H1 (cell line): ENCODE results near the gene SLC2A1. TPM values are rescaled to one million over a fixed set of nuclear protein-coding genes. Genes with fewer than 3 reads are reported as not detected.

ENCODE experiments used
- CTCF ChIA-PET: fragments of 300-600 bp; sonication (Branson Sonifier 250); formaldehyde crosslinking; loops from one replicate; lab custom pipeline; 2021; ENCODE audit not compliant: partially characterized antibody; lab: Charles Lee
- POLR2A ChIA-PET: fragments of 300-600 bp; sonication (Branson Sonifier 250); formaldehyde crosslinking; loops from one replicate; lab custom pipeline; 2021; ENCODE audit warnings: inconsistent platforms; ENCODE audit not compliant: partially characterized antibody; lab: Charles Lee
- DNase-seq, 2 experiments: peaks; one replicate each; pipeline versions ENCODE4 v3.0.0 to v3.0.0-alpha.2; 2010 to 2022; ENCODE audit warnings: low spot score in 2 of 2, low read depth in 1 of 2, mixed read lengths in 1 of 2
- FAIRE-seq: peaks from 2 replicates; lab custom pipeline; 2011; peaks lifted over from hg19 to GRCh38; lab: Jason Lieb, UNC
- H2AFZ ChIP-seq: 2 replicates; pipeline ENCODE4 v1.8.1; 2012; ENCODE audit warnings: low read length, inconsistent platforms
- H2AK5ac ChIP-seq: 2 replicates; pipeline ENCODE4 v1.6.1; 2013; ENCODE audit warnings: low read depth, low read length
- H2BK120ac ChIP-seq: replicated peaks from 2 replicates; pipeline ENCODE3; 2013; ENCODE audit warnings: low read depth, low read length, inconsistent platforms
- H2BK12ac ChIP-seq: 2 replicates; pipeline ENCODE4 v1.6.1; 2013; ENCODE audit warnings: low read depth, low read length
- H2BK15ac ChIP-seq: 2 replicates; pipeline ENCODE4 v1.6.1; 2013; ENCODE audit warnings: low read length
- H2BK20ac ChIP-seq: 2 replicates; pipeline ENCODE4 v1.6.1; 2013; ENCODE audit warnings: low read length
- H2BK5ac ChIP-seq: 2 replicates; pipeline ENCODE4 v1.6.1; 2013; ENCODE audit warnings: low read depth, low read length
- H3K14ac ChIP-seq: 2 replicates; pipeline ENCODE4 v1.6.1; 2013; ENCODE audit warnings: inconsistent platforms; ENCODE audit not compliant: insufficient read length
- H3K18ac ChIP-seq: 2 replicates; pipeline ENCODE4 v1.6.1; 2013; ENCODE audit warnings: low read length; ENCODE audit errors: extremely low read depth
- H3K23ac ChIP-seq: 2 replicates; pipeline ENCODE4 v1.6.1; 2013; ENCODE audit warnings: inconsistent platforms; ENCODE audit not compliant: insufficient read length
- H3K23me2 ChIP-seq: 2 replicates; pipeline ENCODE4 v1.6.1; 2013; ENCODE audit warnings: low read depth, low read length
- H3K27ac ChIP-seq: 2 replicates; pipeline ENCODE4 v1.6.1; 2011; ENCODE audit warnings: low read depth, low read length, inconsistent platforms
- H3K27me3 ChIP-seq, 4 experiments: replicated peaks in 1 of 4; 1 replicate in 1 of 4; 2 replicates in 3 of 4; pipeline versions ENCODE4 v1.6.1 to v1.8.1; 2011 to 2013; ENCODE audit warnings: low read length in 3 of 4, mild to moderate bottlenecking in 3 of 4, inconsistent platforms in 2 of 4, mixed read lengths in 2 of 4, moderate library complexity in 1 of 4; ENCODE audit not compliant: control insufficient read depth in 3 of 4, insufficient read depth in 3 of 4; ENCODE audit errors: extremely low read depth in 1 of 4
- H3K36me3 ChIP-seq, 4 experiments: 2 replicates each; pipeline versions ENCODE4 v1.6.1 to v1.8.1; 2011 to 2013; ENCODE audit warnings: mild to moderate bottlenecking in 4 of 4, low read length in 3 of 4, moderate library complexity in 2 of 4, control low read depth in 1 of 4, inconsistent platforms in 1 of 4; ENCODE audit not compliant: insufficient read depth in 4 of 4, control insufficient read depth in 2 of 4
- H3K4ac ChIP-seq: replicated peaks from 2 replicates; pipeline ENCODE3; 2013; ENCODE audit warnings: low read length, low read depth, mixed read lengths, inconsistent platforms; ENCODE audit not compliant: insufficient read length
- H3K4me1 ChIP-seq, 4 experiments: replicated peaks in 1 of 4; 1 replicate in 1 of 4; 2 replicates in 3 of 4; pipeline versions ENCODE4 v1.6.1 to v1.8.1; 2011 to 2013; ENCODE audit warnings: low read length in 3 of 4, inconsistent platforms in 2 of 4, mixed read lengths in 1 of 4; ENCODE audit not compliant: insufficient read depth in 4 of 4, control insufficient read depth in 3 of 4
- H3K4me2 ChIP-seq, 2 experiments: 2 replicates each; pipeline versions ENCODE4 v1.6.1 to v1.8.1; 2011 to 2013; ENCODE audit warnings: low read depth in 2 of 2, low read length in 2 of 2, control low read depth in 1 of 2, inconsistent platforms in 1 of 2, mild to moderate bottlenecking in 1 of 2; ENCODE audit not compliant: insufficient read depth in 1 of 2
- H3K4me3 ChIP-seq, 4 experiments: fragments of 200-600, 300-600 bp in 1 of 4; sonication (generic), shearing (Covaris generic), sonication (Bioruptor Twin) in 1 of 4; 2 replicates each; pipeline versions ENCODE4 v1.5.1 to v1.8.1; 2011 to 2016; ENCODE audit warnings: low read length in 4 of 4, low read depth in 3 of 4, control low read depth in 2 of 4, inconsistent platforms in 2 of 4, mild to moderate bottlenecking in 2 of 4, mixed read lengths in 1 of 4, moderate library complexity in 1 of 4; ENCODE audit not compliant: insufficient read depth in 2 of 4; ENCODE audit errors: extremely low read depth in 1 of 4
- H3K56ac ChIP-seq: replicated peaks from 2 replicates; pipeline ENCODE3; 2013; ENCODE audit warnings: low read depth, mild to moderate bottlenecking, mixed read lengths, low read length, inconsistent platforms; ENCODE audit not compliant: insufficient read length
- H3K79me1 ChIP-seq: 2 replicates; pipeline ENCODE4 v1.6.1; 2013; ENCODE audit warnings: low read depth, low read length, control low read depth
- H3K79me2 ChIP-seq, 2 experiments: 2 replicates each; pipeline versions ENCODE4 v1.6.1 to v1.8.1; 2012 to 2013; ENCODE audit warnings: low read length in 2 of 2, mild to moderate bottlenecking in 2 of 2, inconsistent platforms in 1 of 2; ENCODE audit not compliant: insufficient read depth in 2 of 2, control insufficient read depth in 1 of 2
- H3K9ac ChIP-seq, 4 experiments: replicated peaks in 1 of 4; 1 replicate in 1 of 4; 2 replicates in 3 of 4; pipeline versions ENCODE4 v1.6.1 to v1.8.1; 2011 to 2013; ENCODE audit warnings: low read depth in 3 of 4, low read length in 3 of 4, control low read depth in 2 of 4, mild to moderate bottlenecking in 2 of 4, moderate library complexity in 2 of 4, inconsistent platforms in 1 of 4; ENCODE audit errors: extremely low read depth in 1 of 4
- H3K9me3 ChIP-seq, 2 experiments: 2 replicates each; pipeline versions ENCODE4 v1.6.1 to v1.8.1; 2012 to 2013; ENCODE audit warnings: mild to moderate bottlenecking in 2 of 2, moderate library complexity in 2 of 2, control low read depth in 1 of 2, inconsistent platforms in 1 of 2, low read depth in 1 of 2, low read length in 1 of 2, mixed read lengths in 1 of 2; ENCODE audit not compliant: insufficient read depth in 2 of 2
- H4K20me1 ChIP-seq, 2 experiments: replicated peaks in 1 of 2; 2 replicates each; pipeline versions ENCODE3 to v1.8.1; 2011 to 2013; ENCODE audit warnings: inconsistent platforms in 2 of 2, low read length in 2 of 2, mild to moderate bottlenecking in 1 of 2; ENCODE audit not compliant: insufficient read depth in 2 of 2, control insufficient read depth in 1 of 2
- H4K5ac ChIP-seq: 2 replicates; pipeline ENCODE4 v1.6.1; 2013; ENCODE audit warnings: low read length, low read depth, mixed read lengths, inconsistent platforms; ENCODE audit not compliant: insufficient read length
- H4K8ac ChIP-seq: 2 replicates; pipeline ENCODE4 v1.8.0; 2013; ENCODE audit warnings: mild to moderate bottlenecking, moderate library complexity, low read length, inconsistent platforms; ENCODE audit not compliant: insufficient read depth; ENCODE audit errors: extremely low read depth
- H4K91ac ChIP-seq: replicated peaks from 2 replicates; pipeline ENCODE3; 2013; ENCODE audit warnings: low read length, mixed read lengths, inconsistent platforms; ENCODE audit not compliant: insufficient read length
- CHD2 ChIP-seq: IDR thresholded peaks from 2 replicates; pipeline ENCODE4 v1.6.1; 2012; ENCODE audit warnings: low read length, improper control_type of control experiment
- HDAC6 ChIP-seq: IDR thresholded peaks from one replicate; pipeline ENCODE4 v1.7.1; 2012; ENCODE audit warnings: low read depth, mild to moderate bottlenecking, inconsistent platforms, low read length, moderate library complexity
- KDM4A ChIP-seq: IDR thresholded peaks from one replicate; pipeline ENCODE4 v1.7.1; 2012; ENCODE audit warnings: low read depth, mild to moderate bottlenecking, moderate library complexity, low read length, inconsistent platforms; ENCODE audit not compliant: severe bottlenecking
- KDM5A ChIP-seq: fragments of 200-600 bp; IDR thresholded peaks from 2 replicates; pipeline ENCODE4 v1.7.1; 2012; ENCODE audit warnings: mild to moderate bottlenecking, low read length, inconsistent platforms, mixed read lengths
- PHF8 ChIP-seq: fragments of 200-600 bp; sonication (generic); conservative IDR thresholded peaks from 2 replicates; pipeline ENCODE4 v1.7.1; 2012; ENCODE audit warnings: low read depth, mild to moderate bottlenecking, inconsistent platforms, low read length, moderate library complexity
- POLR2AphosphoS5 ChIP-seq: IDR thresholded peaks from 2 replicates; pipeline ENCODE4 v1.6.1; 2011; ENCODE audit warnings: low read depth, low read length
- SIN3A ChIP-seq, 2 experiments: IDR thresholded peaks in 1 of 2; conservative IDR thresholded peaks in 1 of 2; 2 replicates each; pipeline ENCODE4 v1.6.1; 2011 to 2012; ENCODE audit warnings: low read length in 2 of 2, improper control_type of control experiment in 1 of 2, low read depth in 1 of 2, mild to moderate bottlenecking in 1 of 2
- SP1 ChIP-seq: IDR thresholded peaks from 2 replicates; pipeline ENCODE4 v1.6.1; 2011; ENCODE audit warnings: low read depth, low read length
- TBP ChIP-seq: IDR thresholded peaks from 2 replicates; pipeline ENCODE4 v1.6.1; 2011; ENCODE audit warnings: low read depth, low read length, improper control_type of control experiment
- TEAD4 ChIP-seq: IDR thresholded peaks from 2 replicates; pipeline ENCODE4 v1.6.1; 2012; ENCODE audit warnings: low read depth, low read length, inconsistent platforms, mixed read lengths
- ZNF274 ChIP-seq: IDR thresholded peaks from 2 replicates; pipeline ENCODE4 v1.7.0; 2012; ENCODE audit warnings: low read length, borderline replicate concordance; ENCODE audit errors: extremely low read depth
- WGBS, 2 experiments: shearing (Covaris generic) in 1 of 2; methylation state at CpG; one replicate each; pipeline versions ENCODE4 v1.1.6 to v1.1.7; 2013 to 2015; ENCODE audit warnings: low lambda C conversion rate in 2 of 2, mixed read lengths in 2 of 2, inconsistent platforms in 1 of 2, low coverage in 1 of 2, missing lambda C conversion rate in 1 of 2; ENCODE audit not compliant: insufficient replicate concordance in 2 of 2, insufficient coverage in 1 of 2, insufficient read length in 1 of 2; ENCODE audit errors: extremely low coverage in 1 of 2, missing lambda C conversion rate in 1 of 2; 5-methylcytosine and 5-hydroxymethylcytosine counted together
- polyA plus RNA-seq, 7 experiments: library from polyadenylated mRNA; depleted of rRNA in 3 of 7; stranded (reverse) in 5 of 7; unstranded in 2 of 7; fragments of >200 nt in 5 of 7; fragments of 200-250 nt in 2 of 7; gene quantifications; 1 replicate in 5 of 7; 2 replicates in 1 of 7; 4 replicates in 1 of 7; pipeline versions ENCODE4 v1.2.1 to v1.2.3, GENCODE V29; 2011 to 2013; ENCODE audit warnings: missing spikeins in 2 of 7, mixed read lengths in 2 of 7
- total RNA-seq: library from RNA; stranded (reverse); fragmentation: NEBNext Ultra II Directional; extraction: Animal tissue kit (Norgen Biotek cat#: 25700); gene quantifications from 2 replicates; pipeline ENCODE4 v1.2.1, GENCODE V29; 2021

The SLC2A1 gene
- total and polyA plus RNA-seq, 2 of the 8 experiments (the other 6 are each of a cell fraction or from before 2014, with no cell fraction given), result 230 to 308 TPM

DNA sequence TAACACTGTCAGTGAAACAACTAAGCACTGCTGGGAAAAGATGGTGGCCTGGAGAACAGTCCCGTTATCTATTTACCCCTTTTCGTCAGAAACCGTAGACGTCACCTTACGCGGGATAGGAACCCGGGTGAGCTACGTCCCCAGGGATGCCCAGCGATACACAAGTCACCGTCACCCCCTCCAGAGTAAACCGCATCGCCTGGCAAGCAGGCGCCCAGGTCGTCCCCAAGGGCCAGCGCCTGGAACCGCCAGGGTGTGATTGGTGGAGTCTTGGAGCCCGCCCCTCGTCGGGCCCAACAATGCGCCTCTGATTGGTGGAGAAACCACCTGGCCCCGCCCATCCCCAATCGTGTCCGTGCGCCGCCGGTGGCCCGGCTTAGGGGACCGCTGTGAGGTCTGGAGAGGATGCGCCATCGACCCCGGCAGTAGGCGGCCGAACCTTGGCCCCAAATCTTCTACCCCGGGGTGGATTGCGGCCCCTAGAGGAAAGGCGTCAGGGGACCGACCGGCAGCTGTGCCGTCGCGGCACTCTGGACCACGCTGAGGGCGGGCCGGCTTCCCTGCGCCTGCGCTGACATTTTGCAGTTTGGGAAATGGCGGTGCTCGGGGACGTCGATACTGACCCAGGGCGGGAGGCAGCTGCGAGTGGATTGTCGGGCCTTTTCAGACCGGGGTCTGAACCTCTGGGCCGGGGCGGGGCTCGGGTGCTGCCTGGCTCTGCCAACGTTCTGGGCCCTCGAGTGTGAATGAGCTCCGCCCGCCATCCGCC lies 34.4 kb downstream of the SLC2A1 start:
- Histone ChIP-seq H3K36me3 (peaks cover 29 to 40% (median 37%) of the 10 kb centered on the region in 4 experiments), H3K18ac (peak overlapping the region; percentile 92; the same call in 1 of the 2 replicates)
- TF ChIP-seq PHF8 (peak; percentile 76), ZNF274 (no peak), KDM5A (no peak), POLR2AphosphoS5 (peak; percentile 95), KDM4A (peak; percentile 75), HDAC6 (no peak), TBP (peak; percentile 63; the same call in 1 of the 2 replicates), SIN3A (conservative IDR thresholded peaks at IDR 0.05 in 1 of 2, IDR thresholded peaks at IDR 0.05 in 1 of 2; ENCODE audit: low read depth in 1 of 2, low read length in 2 of 2) (no peak; a peak in 2 of 4 replicates), TEAD4 (peak; percentile 7), CHD2 (peak; percentile 36), SP1 (peak; percentile 45; the same call in 1 of the 2 replicates)

More for the DNA sequence above, 34.4 kb downstream of the SLC2A1 start:
- no peak overlapping the region for H3K14ac ChIP-seq
- H4K20me1 ChIP-seq, result peaks cover 3 to 13% of the 10 kb centered on the region in 2 experiments
- peak overlapping the region; percentile 14 for H3K56ac ChIP-seq
- peaks cover 7% of the 10 kb centered on the region; the same call in 1 of the 2 replicates for H3K23me2 ChIP-seq
- H2AFZ ChIP-seq, result 0 out of 2 replicates have a peak overlapping the region, but pooled peaks have one; percentile 47
- no peaks in the 10 kb centered on the region for H3K27me3 ChIP-seq
- peaks cover 4 to 10% (median 7%) of the 10 kb centered on the region in 4 experiments; a peak in 6 of 7 replicates for H3K4me1 ChIP-seq
- FAIRE-seq, result no peak
- H2BK12ac ChIP-seq, result no peak overlapping the region
- no peaks in the 10 kb centered on the region for H3K79me2 ChIP-seq
- peak; percentile 84 to 98 for DNase-seq
- H3K4me3 ChIP-seq, result peak overlapping the region; percentile 54 to 74 (median 60)
- H4K91ac ChIP-seq, result peak overlapping the region; percentile 18
- H2BK20ac ChIP-seq, result no peak overlapping the region
- peak overlapping the region; percentile 82; the same call in 1 of the 2 replicates for H2BK5ac ChIP-seq
- H3K4me2 ChIP-seq, result peak overlapping the region; percentile 80 to 84
- WGBS, 2 experiments, result 1% methylated on average over 53 of the region's 62 CpGs; no CpG with 5 or more reads in 1 of the 2 experiments
- H4K8ac ChIP-seq, result peak overlapping the region; percentile 95
- no peak overlapping the region for H3K23ac ChIP-seq
- H2BK15ac ChIP-seq, result peak overlapping the region; percentile 88; the same call in 1 of the 2 replicates
- H3K9ac ChIP-seq, result peak overlapping the region; percentile 39 to 76 (median 62); a peak in 6 of 7 replicates
- no peaks in the 10 kb centered on the region for H3K79me1 ChIP-seq
- no peak overlapping the region for H3K4ac ChIP-seq
- POLR2A ChIA-PET, result interaction anchor here (0.8 to 7.2 kb wide), 20 partner anchors 9 to 168 kb away, joined by 3 to 40 read pairs (median 5); partner anchors contain the start of genes ERMAP, SLC2A1 and ZNF691
- H3K27ac ChIP-seq, result peak overlapping the region; percentile 81; the same call in 1 of the 2 replicates
- H4K5ac ChIP-seq, result peak overlapping the region; percentile 95
- no peaks in the 10 kb centered on the region for H3K9me3 ChIP-seq
- H2AK5ac ChIP-seq, result no peak overlapping the region
- peak overlapping the region; percentile 79 for H2BK120ac ChIP-seq
- CTCF ChIA-PET, result interaction anchor here (0.5 to 9.3 kb wide), 14 partner anchors 8 to 623 kb away, joined by 3 to 136 read pairs (median 3); partner anchors contain the start of gene ZNF691
